Thoracic aorta (tissue), 2 donors: Measurements from ENCODE around the gene CPT1C. TPM values are rescaled to one million over a fixed set of nuclear protein-coding genes. Genes with fewer than 3 reads are reported as not detected.

Experiments used
- ATAC-seq: fragments of 150-250 bp; one replicate; pipeline ENCODE4 v1.8.0; 2017; ENCODE audit warnings: low read depth; ENCODE audit not compliant: insufficient number of reproducible peaks, low FRiP score
- DNase-seq: peaks from one replicate; pipeline ENCODE4 v3.0.0-alpha.2; 2020; ENCODE audit warnings: low spot score
- H3K27ac ChIP-seq, 2 donors: fragments of 200-600 bp; sonication (generic); 1 replicate in 1 of 2; 2 replicates in 1 of 2; pipeline ENCODE4 v1.5.1; 2016; ENCODE audit warnings: mild to moderate bottlenecking in 2 of 2, moderate library complexity in 2 of 2
- H3K27me3 ChIP-seq: fragments of 200-600 bp; sonication (generic); replicated peaks from 2 replicates; pipeline ENCODE4 v1.6.0; 2016; ENCODE audit warnings: mild to moderate bottlenecking; ENCODE audit not compliant: insufficient read depth
- H3K36me3 ChIP-seq: fragments of 200-600 bp; sonication (generic); one replicate; pipeline ENCODE4 v1.5.1; 2016
- H3K4me1 ChIP-seq, 2 donors: fragments of 200-600 bp; sonication (generic); 1 replicate in 1 of 2; 2 replicates in 1 of 2; pipeline versions ENCODE4 v1.5.1 to v1.6.0; 2016; ENCODE audit warnings: low read depth in 2 of 2, mild to moderate bottlenecking in 1 of 2; ENCODE audit not compliant: control insufficient read depth in 1 of 2
- H3K4me3 ChIP-seq: fragments of 200-600 bp; sonication (generic); 2 replicates; pipeline ENCODE4 v1.5.1; 2016; ENCODE audit warnings: mild to moderate bottlenecking
- H3K9me3 ChIP-seq: fragments of 200-600 bp; sonication (generic); 2 replicates; pipeline ENCODE4 v1.5.1; 2016
- total RNA-seq, 2 donors: library from RNA; depleted of rRNA; stranded (reverse); fragments of >200 nt; gene quantifications; one replicate each; pipeline versions ENCODE4 v1.1.0 to v1.2.3, GENCODE V29; 2016
- TF ChIP-seq, protein P1 (sequence below): fragments of 200-600 bp; sonication (generic); IDR thresholded peaks from one replicate; pipeline ENCODE4 v1.5.1; 2019; ENCODE audit warnings: antibody characterized with exemption

CPT1C gene
- total RNA-seq, 2 donors from 2014 or later, result 2.5 to 3.9 TPM

DNA sequence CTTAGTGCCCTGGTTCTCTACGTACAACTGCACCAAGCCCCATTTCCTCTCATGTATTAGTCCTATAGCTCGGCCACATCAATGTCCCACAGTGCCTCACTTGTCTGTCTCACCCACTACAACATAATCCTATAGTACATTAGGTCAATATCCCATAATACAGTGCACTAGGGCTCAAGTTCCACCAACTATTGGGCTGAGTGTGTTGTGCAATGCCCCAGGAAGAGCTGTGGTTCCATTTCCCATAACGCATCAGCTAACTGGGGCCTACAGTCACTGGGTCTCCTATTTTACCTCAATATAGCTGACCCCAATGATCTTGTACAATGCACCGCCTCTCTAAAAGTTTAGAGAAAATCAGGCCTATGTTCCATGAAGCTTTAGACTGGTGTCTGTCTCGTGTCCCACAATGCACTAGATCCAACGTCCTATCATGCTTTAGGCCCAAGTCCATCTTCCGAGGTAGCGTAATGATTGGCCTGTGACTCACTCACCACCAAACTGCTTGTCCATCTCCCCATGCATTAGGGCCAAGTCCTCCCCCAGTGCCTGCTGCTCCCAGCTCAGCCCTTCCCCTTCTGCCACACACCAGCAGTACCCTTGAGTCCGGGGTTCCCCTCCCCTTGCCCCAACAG is 50.4 kb downstream of the CPT1C start:
- Histone ChIP-seq H3K4me3 (no peak overlapping the region), H3K4me1 (no peaks in the 10 kb centered on the region), H3K9me3 (no peaks in the 10 kb centered on the region), H3K27ac (no peak overlapping the region), H3K36me3 (no peaks in the 10 kb centered on the region), H3K27me3 (no peaks in the 10 kb centered on the region)
- ATAC-seq (no peak), DNase-seq (no peak)
- TF ChIP-seq, protein P1, sequence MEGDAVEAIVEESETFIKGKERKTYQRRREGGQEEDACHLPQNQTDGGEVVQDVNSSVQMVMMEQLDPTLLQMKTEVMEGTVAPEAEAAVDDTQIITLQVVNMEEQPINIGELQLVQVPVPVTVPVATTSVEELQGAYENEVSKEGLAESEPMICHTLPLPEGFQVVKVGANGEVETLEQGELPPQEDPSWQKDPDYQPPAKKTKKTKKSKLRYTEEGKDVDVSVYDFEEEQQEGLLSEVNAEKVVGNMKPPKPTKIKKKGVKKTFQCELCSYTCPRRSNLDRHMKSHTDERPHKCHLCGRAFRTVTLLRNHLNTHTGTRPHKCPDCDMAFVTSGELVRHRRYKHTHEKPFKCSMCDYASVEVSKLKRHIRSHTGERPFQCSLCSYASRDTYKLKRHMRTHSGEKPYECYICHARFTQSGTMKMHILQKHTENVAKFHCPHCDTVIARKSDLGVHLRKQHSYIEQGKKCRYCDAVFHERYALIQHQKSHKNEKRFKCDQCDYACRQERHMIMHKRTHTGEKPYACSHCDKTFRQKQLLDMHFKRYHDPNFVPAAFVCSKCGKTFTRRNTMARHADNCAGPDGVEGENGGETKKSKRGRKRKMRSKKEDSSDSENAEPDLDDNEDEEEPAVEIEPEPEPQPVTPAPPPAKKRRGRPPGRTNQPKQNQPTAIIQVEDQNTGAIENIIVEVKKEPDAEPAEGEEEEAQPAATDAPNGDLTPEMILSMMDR, result no peak

DNA sequence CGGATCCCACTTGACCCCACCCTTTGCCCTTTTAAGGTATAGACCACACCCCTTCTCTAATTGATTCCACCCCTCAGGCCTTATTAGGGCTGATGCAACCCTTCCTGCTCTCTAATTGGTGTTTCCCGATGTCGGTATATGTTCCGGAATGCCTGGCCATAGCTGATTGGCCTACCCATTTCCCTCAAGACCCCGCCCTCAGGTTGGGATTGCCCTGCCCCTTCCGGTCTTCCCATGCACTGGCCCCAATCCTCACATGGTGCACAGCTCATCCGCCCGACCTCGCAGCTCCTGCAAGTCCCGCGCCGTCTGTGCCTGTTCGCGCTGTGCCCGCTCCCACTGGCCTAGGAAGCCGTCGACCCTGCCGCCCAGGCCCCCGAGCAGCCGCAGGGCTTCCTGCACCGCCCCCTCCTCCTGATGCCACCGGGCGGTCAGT is 54.0 kb downstream of the CPT1C start:
- DNase-seq (no peak), ATAC-seq (no peak)
- H3K9me3 ChIP-seq, result no peaks in the 10 kb centered on the region
- no peaks in the 10 kb centered on the region for H3K36me3 ChIP-seq
- no peaks in the 10 kb centered on the region for H3K27me3 ChIP-seq
- H3K27ac ChIP-seq, result no peak overlapping the region
- TF ChIP-seq, protein P1, result no peak
- H3K4me3 ChIP-seq, result no peak overlapping the region
- no peaks in the 10 kb centered on the region for H3K4me1 ChIP-seq

DNA sequence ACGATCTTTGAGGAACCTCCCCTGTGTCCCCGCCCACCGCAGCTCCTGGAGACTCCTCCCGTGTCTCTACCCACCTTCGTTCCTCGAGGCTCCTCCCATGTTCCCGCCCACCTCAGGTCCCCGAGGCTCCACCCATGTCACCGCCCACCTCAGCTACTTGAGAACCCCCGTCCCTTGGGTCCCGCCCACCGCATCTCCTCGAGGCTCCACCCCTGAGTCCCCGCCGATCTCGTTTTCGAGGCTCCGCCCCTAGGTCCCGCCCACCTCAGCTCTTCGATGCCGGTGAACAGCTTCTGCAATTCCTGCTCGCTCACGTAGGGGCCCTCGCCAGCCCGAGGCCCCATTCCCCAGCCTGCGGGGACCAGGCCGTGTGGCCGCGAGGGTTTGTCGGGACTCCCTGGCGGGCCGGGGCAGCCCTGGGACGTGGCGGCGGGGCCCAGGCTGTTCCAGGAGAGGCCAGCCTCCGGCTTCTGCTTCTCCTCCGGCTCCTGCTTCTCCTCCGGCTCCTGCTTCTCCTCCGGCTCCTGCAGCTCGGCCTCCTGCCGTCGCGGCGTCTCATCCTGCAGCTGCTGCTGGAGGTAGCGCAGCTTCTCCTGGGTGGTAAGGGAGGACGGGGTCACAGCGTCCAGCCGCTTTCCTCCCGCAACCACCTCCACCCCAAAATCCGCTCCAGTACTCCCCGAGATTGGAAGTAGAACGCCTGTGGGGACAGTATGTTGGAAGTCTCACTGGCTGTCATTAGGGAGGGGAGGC is 55.5 kb downstream of the CPT1C start:
- H3K36me3 ChIP-seq, result no peaks in the 10 kb centered on the region
- ATAC-seq, result no peak
- H3K9me3 ChIP-seq, result no peaks in the 10 kb centered on the region
- H3K4me1 ChIP-seq, result no peaks in the 10 kb centered on the region
- no peaks in the 10 kb centered on the region for H3K27me3 ChIP-seq
- H3K4me3 ChIP-seq, result no peak overlapping the region
- TF ChIP-seq, protein P1, result no peak
- no peak overlapping the region for H3K27ac ChIP-seq
- DNase-seq, result no peak

DNA sequence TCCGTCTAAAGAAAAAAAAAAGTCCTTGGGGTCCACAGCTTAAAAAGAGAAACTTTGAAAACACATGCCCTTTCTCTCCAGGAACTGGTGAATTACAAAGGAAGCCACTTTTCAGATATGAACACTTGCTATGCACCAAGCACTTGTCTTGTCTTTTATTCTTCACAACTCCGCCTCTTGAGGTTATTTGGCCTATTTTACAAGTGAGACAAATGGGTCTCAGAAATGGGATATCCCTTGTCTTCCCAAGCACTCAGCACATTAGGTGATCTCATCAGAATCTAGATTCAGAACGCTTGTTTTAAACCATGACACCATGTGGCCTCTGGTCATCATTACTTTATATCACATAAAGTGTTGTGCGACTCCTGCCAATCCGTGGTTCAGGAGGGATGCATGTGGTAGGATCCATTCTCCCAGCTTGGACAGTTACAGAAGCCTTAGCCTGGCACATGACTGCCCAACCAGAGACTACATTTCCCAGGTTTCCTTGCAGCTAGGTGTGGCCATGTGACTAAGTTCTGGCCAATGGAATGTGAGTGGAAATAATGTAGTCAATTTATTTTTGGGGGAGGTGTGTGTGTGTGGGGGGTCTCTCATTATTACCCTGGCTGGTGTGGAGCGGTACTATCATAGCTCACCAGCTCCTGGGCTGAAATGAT is 58.3 kb downstream of the CPT1C start:
- ATAC-seq, result no peak

More for the DNA sequence above, 58.3 kb downstream of the CPT1C start:
- H3K27me3 ChIP-seq, result no peaks in the 10 kb centered on the region
- no peaks in the 10 kb centered on the region for H3K4me1 ChIP-seq
- no peak overlapping the region for H3K4me3 ChIP-seq
- H3K36me3 ChIP-seq, result no peaks in the 10 kb centered on the region
- H3K9me3 ChIP-seq, result no peaks in the 10 kb centered on the region
- no peak for DNase-seq
- H3K27ac ChIP-seq, result no peak overlapping the region
- TF ChIP-seq, protein P1, result no peak
